ENCODE results near the gene FLNA.
"Not testable (repeated sequence)": the region's sequence is repeated elsewhere in the genome, so short reads cannot be mapped to it uniquely, and the experiment has no call there.

DNA sequence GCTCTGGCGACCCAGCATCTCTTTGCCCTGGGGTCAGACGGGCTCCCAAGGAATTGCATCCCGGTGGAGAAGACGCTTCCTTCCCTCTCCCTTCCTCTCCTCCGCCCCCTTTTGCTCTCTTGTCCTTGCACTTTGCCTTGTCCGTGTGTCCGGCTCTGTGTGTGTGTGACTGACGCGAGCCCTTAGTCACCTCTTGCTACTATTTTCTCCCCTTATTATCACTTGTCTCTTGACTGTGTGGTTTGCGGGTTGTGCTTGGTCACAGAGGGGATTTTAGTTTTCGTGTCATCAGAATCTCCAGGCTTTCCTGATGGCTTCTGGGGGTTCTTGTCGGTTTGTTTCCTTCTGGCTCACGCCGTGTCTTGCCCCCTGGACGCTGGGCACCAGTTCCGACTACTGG is 31.4 kb downstream of the FLNA start:
- TF ChIP-seq, protein P1, sequence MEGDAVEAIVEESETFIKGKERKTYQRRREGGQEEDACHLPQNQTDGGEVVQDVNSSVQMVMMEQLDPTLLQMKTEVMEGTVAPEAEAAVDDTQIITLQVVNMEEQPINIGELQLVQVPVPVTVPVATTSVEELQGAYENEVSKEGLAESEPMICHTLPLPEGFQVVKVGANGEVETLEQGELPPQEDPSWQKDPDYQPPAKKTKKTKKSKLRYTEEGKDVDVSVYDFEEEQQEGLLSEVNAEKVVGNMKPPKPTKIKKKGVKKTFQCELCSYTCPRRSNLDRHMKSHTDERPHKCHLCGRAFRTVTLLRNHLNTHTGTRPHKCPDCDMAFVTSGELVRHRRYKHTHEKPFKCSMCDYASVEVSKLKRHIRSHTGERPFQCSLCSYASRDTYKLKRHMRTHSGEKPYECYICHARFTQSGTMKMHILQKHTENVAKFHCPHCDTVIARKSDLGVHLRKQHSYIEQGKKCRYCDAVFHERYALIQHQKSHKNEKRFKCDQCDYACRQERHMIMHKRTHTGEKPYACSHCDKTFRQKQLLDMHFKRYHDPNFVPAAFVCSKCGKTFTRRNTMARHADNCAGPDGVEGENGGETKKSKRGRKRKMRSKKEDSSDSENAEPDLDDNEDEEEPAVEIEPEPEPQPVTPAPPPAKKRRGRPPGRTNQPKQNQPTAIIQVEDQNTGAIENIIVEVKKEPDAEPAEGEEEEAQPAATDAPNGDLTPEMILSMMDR (IDR thresholded peaks at IDR 0.05) = not testable (repeated sequence)
- not testable (repeated sequence) for TF ChIP-seq POLR2A, POLR2AphosphoS5 (IDR thresholded peaks at IDR 0.05)

All from breast epithelium (tissue), 3 donors.